Germinal center (tissue), 1 donor: Measurements from ENCODE around the gene HTRA3.

Experiments
- DNase-seq: peaks from one replicate; pipeline ENCODE4 v3.0.0; 2012; ENCODE audit warnings: mixed read lengths, low spot score

Gene HTRA3

GRCh38 chr4:8234715-8235114, 34.8 kb upstream of the HTRA3 start:
- DNase-seq = no peak

- DNase-seq = no peak
These were observed 34.3 kb upstream of the HTRA3 start for GRCh38 chr4:8235224-8235623.

- no peak for DNase-seq
These were observed 33.9 kb upstream of the HTRA3 start for GRCh38 chr4:8235686-8236085.

GRCh38 chr4:8236106-8236919, 33.2 kb upstream of the HTRA3 start:
- DNase-seq = no peak

- no peak for DNase-seq
These were observed 32.7 kb upstream of the HTRA3 start for GRCh38 chr4:8236920-8237195.

- no peak for DNase-seq
These were observed 32.1 kb upstream of the HTRA3 start for GRCh38 chr4:8237256-8237989.

DNA sequence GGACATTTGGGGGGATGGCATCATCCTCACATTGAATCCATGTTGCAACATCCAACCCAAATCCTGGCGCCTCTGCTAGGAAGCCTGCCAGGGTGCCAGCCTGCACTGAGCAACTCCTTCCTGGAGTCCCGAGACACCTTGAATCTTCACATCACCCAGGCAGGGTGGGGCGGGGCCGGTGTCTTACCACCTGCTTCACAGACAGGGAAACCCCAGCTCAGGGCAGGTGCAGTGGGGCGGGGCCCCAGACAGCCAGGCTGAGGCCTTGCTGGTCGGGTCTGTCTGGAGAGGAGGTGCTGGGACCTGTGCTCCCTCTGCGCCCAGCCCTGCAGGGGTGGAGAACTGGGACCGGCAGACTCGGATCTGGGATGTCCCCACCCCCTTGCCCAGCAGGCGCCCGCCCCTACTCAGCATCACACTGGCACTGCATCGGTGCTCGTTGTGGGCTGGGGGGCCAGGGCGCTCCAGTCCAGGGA, 31.5 kb upstream of the HTRA3 start:
- DNase-seq = peak; percentile 69

DNA sequence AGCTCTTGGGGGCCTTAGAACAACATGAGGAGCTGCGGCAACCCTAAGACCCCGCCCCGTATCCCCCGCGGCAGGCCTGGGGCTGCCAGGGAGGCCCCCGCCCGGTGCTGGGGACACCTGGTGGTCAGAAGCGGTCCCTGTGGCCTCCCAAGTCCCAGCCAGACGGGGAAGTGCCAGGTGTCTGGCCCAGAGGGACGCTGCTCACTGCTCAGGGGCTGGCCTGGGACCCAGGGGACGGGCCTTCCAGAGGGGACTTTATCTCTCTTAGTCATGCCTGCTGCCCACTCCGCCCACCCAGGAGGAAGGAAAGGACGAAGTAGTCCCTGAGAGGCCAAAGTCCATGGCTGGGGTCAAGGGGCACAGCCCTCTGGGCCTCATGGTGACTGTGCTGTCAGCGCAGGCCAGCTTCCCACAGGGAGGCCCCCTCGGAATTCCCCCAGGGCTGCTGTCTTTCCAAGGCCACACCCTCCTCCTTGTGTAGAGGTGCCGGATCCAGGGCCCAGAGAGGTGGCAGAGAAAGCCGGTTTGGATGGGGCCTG, 31.0 kb upstream of the HTRA3 start:
- DNase-seq = peak; percentile 39

- DNase-seq = no peak
These were observed 30.3 kb upstream of the HTRA3 start for GRCh38 chr4:8239226-8239625.

DNA sequence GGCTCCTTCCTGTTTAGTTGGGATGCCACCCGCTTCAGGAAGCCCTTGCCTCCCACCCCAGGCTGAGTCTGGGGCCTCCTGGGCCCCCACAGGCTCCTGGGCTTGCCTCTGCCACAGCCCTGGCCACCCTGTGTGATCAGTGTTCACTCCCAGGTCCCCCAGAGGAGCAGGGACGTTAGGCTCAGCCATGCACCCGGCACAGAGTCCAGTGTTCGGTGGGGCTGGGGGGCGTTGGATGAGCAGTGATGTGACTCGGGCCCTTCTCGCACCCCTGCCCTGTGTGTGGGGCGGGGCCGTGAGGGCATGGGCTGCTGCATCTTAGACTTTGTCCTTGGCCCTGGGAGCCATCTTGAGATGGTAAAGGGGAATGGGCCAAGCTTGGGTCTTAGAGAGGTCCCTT, 29.9 kb upstream of the HTRA3 start:
- DNase-seq = no peak

- DNase-seq = no peak
These were observed 29.1 kb upstream of the HTRA3 start for GRCh38 chr4:8240211-8241041.

DNA sequence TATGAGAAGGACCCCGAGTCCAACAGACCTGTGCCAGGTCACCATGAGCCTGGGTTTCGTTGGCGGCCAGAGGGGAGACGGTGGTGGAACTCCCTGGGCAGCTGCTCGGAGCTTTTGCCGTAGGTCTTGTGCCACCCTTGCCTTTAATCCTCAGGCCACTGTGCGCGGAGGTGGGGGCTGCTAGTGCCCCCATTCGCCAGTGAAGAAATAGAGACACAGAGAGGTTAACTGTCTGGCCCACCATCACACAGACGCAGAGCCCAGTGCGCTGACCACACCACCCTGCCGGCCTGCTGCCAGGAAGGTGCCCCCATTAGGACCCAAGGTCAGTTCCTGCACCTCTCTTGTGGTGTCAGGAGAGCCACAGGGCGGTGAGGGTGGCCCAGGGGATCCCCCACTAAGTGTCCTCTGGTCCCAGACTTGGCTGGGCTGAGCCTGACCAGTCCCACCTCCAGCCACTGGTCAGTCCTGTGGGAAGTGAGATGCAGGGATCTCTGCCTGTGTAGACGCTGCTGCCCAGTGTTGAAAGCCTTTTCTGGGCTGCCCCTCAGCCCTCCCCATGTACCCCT, 28.3 kb upstream of the HTRA3 start:
- no peak for DNase-seq

GRCh38 chr4:8241895-8242696, 27.5 kb upstream of the HTRA3 start:
- DNase-seq = peak; percentile 90

- DNase-seq = no peak
These were observed 26.6 kb upstream of the HTRA3 start for GRCh38 chr4:8242782-8243560.

GRCh38 chr4:8244001-8244757, 25.4 kb upstream of the HTRA3 start:
- DNase-seq = no peak

- DNase-seq = no peak
These were observed 24.6 kb upstream of the HTRA3 start for GRCh38 chr4:8244931-8245460.

DNA sequence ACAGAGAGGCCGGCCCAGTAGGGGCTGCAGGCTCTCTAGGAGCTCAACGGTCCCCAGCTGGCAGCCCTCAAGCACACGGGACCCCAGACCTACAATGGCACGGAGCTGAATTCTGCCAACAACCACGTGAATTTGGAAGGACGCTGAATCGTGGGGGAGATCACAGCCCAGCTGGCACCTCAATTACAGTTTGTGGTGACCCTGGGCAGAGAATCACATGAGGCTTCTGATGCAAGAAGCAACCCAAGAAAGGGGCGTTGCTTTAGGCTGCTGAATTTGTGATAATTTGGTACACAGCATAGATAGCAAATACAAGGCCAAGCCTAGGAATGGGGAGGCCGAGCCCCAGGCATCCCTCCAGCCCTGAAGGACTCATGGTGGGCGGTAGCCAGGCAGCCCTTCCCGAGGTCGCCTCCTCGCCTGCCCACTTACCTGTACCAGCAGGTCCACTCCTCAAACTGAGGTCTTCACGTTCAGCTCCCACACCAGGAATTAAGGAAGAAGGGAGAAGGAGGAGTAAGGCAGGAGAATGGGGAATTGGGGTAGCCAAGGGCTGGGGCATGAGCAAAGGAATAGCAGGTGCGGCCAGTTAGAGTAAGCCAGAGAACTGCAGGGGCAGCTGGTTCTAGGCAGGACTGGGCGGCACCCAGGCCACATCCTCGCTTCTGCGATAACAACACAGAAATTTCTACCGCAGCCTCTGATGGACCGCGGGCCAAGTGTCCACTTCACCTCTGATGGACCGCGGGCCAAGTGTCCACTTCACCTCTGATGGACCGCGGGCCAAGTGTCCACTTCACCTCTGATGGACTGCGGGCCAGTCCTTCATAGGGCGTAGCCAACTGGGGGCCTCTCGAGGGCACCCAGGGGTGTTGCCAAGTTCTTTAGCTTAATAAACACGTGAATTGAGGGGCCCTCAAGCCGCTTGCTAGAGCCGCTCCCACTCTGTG, 23.4 kb upstream of the HTRA3 start:
- DNase-seq = no peak
